ENCODE measurements around the gene LMO4.

Gene LMO4

DNA sequence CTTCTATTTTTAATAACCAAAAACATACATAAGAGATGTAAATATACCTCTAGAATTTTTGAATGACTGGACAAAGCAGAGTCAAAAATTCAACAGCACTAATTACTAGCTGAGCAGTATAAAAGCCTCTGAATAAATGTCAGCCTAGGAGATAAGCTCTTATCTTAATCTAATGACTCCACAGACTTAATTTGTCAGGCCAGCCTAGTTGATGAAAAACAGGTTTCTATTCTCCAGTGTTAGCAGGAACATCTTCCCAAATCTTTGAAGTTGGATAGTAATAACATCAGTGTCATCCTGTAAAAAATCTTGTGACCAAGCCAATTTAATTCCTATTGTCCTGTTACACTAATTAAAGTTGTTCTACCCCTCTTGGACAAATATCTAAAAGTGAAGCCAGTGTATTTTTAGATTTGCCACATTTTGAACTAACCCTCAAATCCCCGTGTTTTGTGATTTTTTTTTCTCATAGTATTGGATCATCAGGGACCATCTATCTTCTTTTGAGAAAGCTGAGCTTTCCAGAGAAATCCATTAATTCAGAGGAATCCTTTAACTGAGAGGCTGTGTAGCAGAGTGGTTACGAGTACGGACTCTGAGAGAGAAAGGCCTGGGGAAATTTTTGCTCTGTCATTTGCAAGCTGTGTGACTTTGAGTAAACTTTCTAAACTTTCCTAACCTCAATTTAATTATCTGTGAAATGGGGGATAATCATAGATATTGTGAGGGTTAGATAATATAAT is 41.2 kb downstream of the LMO4 start:
- Histone ChIP-seq H3K9me2 (replicated peaks; ENCODE audit: insufficient read depth, low read length) (no peaks in the 10 kb centered on the region), H2AFZ (ENCODE audit: low read depth, low read length, severe bottlenecking) (no peak overlapping the region), H3K27ac (ENCODE audit: low read depth, low read length) (no peak overlapping the region), H3K27me3 (ENCODE audit: low read length) (no peaks in the 10 kb centered on the region), H3K79me2 (ENCODE audit: insufficient read depth, low read length) (no peaks in the 10 kb centered on the region), H3F3A (ENCODE audit: insufficient read depth) (no peaks in the 10 kb centered on the region), H4K20me1 (ENCODE audit: low read depth, low read length) (no peaks in the 10 kb centered on the region), H3K9ac (ENCODE audit: low read length) (no peak overlapping the region), H3K4me3 (ENCODE audit: insufficient read depth, low read length, poor library complexity, severe bottlenecking) (no peak overlapping the region), H3K36me3 (ENCODE audit: low read length) (no peaks in the 10 kb centered on the region), H3K4me2 (ENCODE audit: low read depth, low read length, poor library complexity, severe bottlenecking) (no peak overlapping the region), H3K9me3 (ENCODE audit: insufficient read depth, low read length) (no peaks in the 10 kb centered on the region)
- no peak for TF ChIP-seq EZH2phosphoT487 (conservative IDR thresholded peaks at IDR 0.05; ENCODE audit: low read length)
- TF ChIP-seq, protein P1, sequence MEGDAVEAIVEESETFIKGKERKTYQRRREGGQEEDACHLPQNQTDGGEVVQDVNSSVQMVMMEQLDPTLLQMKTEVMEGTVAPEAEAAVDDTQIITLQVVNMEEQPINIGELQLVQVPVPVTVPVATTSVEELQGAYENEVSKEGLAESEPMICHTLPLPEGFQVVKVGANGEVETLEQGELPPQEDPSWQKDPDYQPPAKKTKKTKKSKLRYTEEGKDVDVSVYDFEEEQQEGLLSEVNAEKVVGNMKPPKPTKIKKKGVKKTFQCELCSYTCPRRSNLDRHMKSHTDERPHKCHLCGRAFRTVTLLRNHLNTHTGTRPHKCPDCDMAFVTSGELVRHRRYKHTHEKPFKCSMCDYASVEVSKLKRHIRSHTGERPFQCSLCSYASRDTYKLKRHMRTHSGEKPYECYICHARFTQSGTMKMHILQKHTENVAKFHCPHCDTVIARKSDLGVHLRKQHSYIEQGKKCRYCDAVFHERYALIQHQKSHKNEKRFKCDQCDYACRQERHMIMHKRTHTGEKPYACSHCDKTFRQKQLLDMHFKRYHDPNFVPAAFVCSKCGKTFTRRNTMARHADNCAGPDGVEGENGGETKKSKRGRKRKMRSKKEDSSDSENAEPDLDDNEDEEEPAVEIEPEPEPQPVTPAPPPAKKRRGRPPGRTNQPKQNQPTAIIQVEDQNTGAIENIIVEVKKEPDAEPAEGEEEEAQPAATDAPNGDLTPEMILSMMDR (IDR thresholded peaks at IDR 0.05; ENCODE audit: insufficient read depth, low read length, poor library complexity, severe bottlenecking), result no peak

DNA sequence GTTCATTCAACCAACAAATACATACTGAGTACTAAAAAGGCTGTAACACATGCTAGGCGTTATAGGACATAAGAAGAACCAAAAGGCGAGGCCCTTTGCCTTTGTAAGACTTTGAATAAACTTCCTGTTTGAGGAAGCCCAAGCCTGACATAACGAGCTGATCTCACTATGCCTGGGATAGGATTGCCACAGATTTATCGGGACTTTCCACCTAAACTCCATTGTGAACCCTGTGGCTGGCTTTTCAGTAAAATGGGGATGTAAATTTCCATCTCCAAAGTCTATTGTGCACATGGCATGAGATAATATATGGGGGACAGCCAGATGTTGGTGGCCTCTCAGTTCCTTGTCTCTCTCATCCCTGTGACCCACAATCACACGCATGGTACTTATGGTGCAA is 41.9 kb downstream of the LMO4 start:
- no peak overlapping the region for H3K4me3 ChIP-seq (ENCODE audit: insufficient read depth, low read length, poor library complexity, severe bottlenecking)
- H3K9me3 ChIP-seq (ENCODE audit: insufficient read depth, low read length), result no peaks in the 10 kb centered on the region
- no peak overlapping the region for H3K27ac ChIP-seq (ENCODE audit: low read depth, low read length)
- H3K4me2 ChIP-seq (ENCODE audit: low read depth, low read length, poor library complexity, severe bottlenecking), result no peak overlapping the region
- H3F3A ChIP-seq (ENCODE audit: insufficient read depth), result no peaks in the 10 kb centered on the region
- no peaks in the 10 kb centered on the region for H3K36me3 ChIP-seq (ENCODE audit: low read length)
- no peak overlapping the region for H2AFZ ChIP-seq (ENCODE audit: low read depth, low read length, severe bottlenecking)
- no peaks in the 10 kb centered on the region for H3K9me2 ChIP-seq (replicated peaks; ENCODE audit: insufficient read depth, low read length)
- no peaks in the 10 kb centered on the region for H4K20me1 ChIP-seq (ENCODE audit: low read depth, low read length)
- no peak overlapping the region for H3K9ac ChIP-seq (ENCODE audit: low read length)
- no peaks in the 10 kb centered on the region for H3K27me3 ChIP-seq (ENCODE audit: low read length)
- TF ChIP-seq, protein P1 (IDR thresholded peaks at IDR 0.05; ENCODE audit: insufficient read depth, low read length, poor library complexity, severe bottlenecking), result no peak
- no peak for TF ChIP-seq EZH2phosphoT487 (conservative IDR thresholded peaks at IDR 0.05; ENCODE audit: low read length)
- H3K79me2 ChIP-seq (ENCODE audit: insufficient read depth, low read length), result no peaks in the 10 kb centered on the region

- Histone ChIP-seq H3K4me2 (ENCODE audit: low read depth, low read length, poor library complexity, severe bottlenecking) (no peak overlapping the region), H3K79me2 (ENCODE audit: insufficient read depth, low read length) (no peaks in the 10 kb centered on the region), H3K9me3 (ENCODE audit: insufficient read depth, low read length) (peaks cover 12% of the 10 kb centered on the region; the same call in 1 of the 2 replicates), H2AFZ (ENCODE audit: low read depth, low read length, severe bottlenecking) (no peak overlapping the region), H3K27ac (ENCODE audit: low read depth, low read length) (no peak overlapping the region), H3F3A (ENCODE audit: insufficient read depth) (no peaks in the 10 kb centered on the region), H3K9ac (ENCODE audit: low read length) (no peak overlapping the region), H3K36me3 (ENCODE audit: low read length) (peaks cover 17% of the 10 kb centered on the region), H3K27me3 (ENCODE audit: low read length) (no peaks in the 10 kb centered on the region), H3K4me3 (ENCODE audit: insufficient read depth, low read length, poor library complexity, severe bottlenecking) (no peak overlapping the region), H4K20me1 (ENCODE audit: low read depth, low read length) (no peaks in the 10 kb centered on the region), H3K9me2 (replicated peaks; ENCODE audit: insufficient read depth, low read length) (no peaks in the 10 kb centered on the region)
- TF ChIP-seq EZH2phosphoT487 (conservative IDR thresholded peaks at IDR 0.05; ENCODE audit: low read length), result no peak
- TF ChIP-seq, protein P1 (IDR thresholded peaks at IDR 0.05; ENCODE audit: insufficient read depth, low read length, poor library complexity, severe bottlenecking), result no peak
Measured at GRCh38 chr1:87379306-87379705, 50.6 kb downstream of the LMO4 start.
